Subcutaneous adipose tissue (tissue), 4 donors: ENCODE data around the gene NMBR. TPM values are rescaled to one million over a fixed set of nuclear protein-coding genes. Genes with fewer than 3 reads are reported as not detected.

Experiments used
- CTCF ChIP-seq: fragments of 450-650 bp; IDR thresholded peaks from one replicate; pipeline ENCODE4 v1.5.1; 2016; ENCODE audit warnings: low read depth, mild to moderate bottlenecking, control low read depth, antibody characterized with exemption, moderate library complexity
- total RNA-seq, 4 donors: library from RNA; depleted of rRNA; stranded (reverse); fragments of >200 nt; gene quantifications; one replicate each; pipeline ENCODE4 v1.1.0, GENCODE V29; 2016

Gene NMBR
- total RNA-seq, 4 donors from 2014 or later = not detected

- TF ChIP-seq CTCF = no peak
Observed at GRCh38 chr6:142074516-142074915, 72.4 kb downstream of the NMBR start.

- no peak for TF ChIP-seq CTCF
Observed at GRCh38 chr6:142071981-142072380, 74.9 kb downstream of the NMBR start.

DNA sequence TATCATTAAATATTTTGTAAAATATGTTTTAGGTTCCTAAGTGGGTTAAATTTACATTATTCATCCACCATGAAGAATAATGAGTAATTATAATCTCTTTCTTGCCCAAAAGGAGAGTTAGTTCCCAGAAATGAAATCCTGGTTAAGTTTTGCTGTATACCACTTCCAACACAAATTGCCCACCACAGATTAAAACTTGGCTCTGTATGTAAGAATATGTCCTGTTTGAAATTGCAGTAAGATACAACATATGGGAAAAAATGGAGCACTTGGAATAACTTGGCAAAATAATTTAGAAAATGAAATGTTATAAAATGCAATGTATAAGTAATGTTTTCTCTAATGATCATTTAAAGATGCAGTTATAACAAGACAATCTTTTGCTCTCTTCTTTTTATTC is 78.5 kb downstream of the NMBR start:
- no peak for TF ChIP-seq CTCF

DNA sequence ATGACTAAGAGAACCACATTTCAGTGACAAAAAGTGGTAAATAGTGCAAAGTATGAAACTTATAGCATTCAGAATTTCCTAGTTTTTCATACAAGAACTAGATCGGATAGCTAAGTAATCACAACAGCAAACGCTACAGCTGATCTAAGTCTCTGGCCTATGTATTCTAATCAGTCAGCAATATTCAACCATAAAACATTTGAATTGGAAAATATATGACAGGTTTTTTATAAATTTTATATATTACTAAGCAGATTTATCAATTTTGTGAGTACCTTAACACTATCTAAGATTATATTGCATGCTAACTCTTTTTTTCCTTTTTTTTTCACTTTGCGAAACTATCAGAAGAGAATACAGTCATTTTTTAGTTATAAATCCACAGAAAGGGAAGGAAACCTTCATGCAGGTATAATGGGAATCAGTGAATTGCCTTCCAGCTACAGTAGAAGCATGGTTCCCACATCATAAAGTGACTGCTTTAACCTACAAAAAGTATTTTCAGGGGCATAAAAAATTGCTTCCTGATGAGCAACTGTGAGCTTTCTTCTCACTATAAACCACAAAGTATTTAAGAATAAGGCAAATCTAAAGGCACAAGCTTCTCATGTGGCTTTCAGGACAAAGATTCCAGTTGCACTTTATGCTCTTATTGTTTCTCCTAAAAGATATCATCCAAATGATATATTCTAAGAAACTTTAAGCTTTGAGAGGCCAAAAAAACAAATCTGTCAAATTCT is 88.2 kb downstream of the NMBR start:
- no peak for TF ChIP-seq CTCF

DNA sequence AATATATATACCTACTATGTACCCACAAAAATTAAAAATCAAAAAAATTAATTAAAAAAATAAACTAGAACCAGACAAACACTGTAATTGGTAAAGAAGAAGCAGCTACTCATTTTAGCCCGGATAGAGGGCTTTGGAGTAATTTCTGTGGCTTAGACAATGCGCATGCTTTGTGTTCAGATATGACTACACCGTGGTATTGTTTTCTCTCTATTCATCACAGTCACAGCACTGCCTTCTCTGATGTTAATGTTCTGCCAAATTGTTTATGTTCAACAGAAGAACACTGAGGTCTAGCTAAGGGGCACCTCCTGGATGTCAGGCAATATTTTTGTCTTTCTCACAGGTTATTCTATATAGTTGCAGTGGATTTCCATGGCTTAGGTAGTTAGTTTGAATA is 91.7 kb downstream of the NMBR start:
- TF ChIP-seq CTCF = no peak

DNA sequence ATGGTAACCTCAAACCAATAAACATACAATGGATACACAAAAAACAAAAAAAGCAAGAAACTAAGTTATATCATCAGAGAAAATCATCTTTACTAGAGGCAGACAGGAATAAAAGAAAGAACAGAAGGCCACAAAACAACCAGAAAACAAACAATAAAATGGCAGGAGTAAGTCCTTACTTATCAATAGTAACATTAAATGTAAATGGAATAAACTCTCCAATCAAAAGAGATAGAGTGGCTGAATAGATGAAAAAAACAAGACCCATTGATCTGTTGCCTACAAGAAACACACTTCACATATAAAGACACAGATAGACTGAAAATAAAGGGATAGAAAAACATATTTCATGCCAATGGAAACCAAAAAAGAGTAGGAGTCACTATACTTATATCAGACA is 95.5 kb downstream of the NMBR start:
- TF ChIP-seq CTCF = no peak

DNA sequence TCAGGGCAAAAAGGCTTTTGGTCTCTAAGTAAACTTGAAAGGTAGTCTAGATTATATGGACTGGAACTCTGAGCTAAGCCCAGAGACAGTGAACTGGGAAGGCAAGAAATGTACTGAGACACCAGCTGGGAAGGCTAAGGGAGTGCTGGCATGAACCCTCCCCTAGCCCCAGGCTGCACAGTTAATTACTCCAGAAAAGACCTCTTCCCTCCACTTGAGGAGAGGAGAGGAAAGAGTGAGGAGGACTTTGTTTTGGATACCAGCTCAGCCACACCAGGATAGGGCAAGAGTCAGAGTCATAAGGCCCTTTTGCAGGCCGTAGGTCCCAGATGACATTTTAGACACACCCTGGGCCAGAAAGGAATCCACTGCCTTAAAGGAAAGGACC is 98.3 kb downstream of the NMBR start:
- TF ChIP-seq CTCF = no peak
